Transverse colon (tissue), 3 donors: ENCODE measurements around the gene GET4.

Experiments used
- CTCF ChIP-seq, 5 experiments: fragments of 200-600 bp in 3 of 5; fragments of 450-650 bp in 2 of 5; sonication (generic) in 3 of 5; IDR thresholded peaks; 1 replicate in 2 of 5; 2 replicates in 3 of 5; pipeline ENCODE4 v1.5.1; 2016 to 2017; ENCODE audit warnings: antibody characterized with exemption in 5 of 5, inconsistent platforms in 3 of 5, mild to moderate bottlenecking in 2 of 5, moderate library complexity in 1 of 5
- EP300 ChIP-seq: sonication (generic); formaldehyde crosslinking; IDR thresholded peaks from one replicate; pipeline ENCODE4 v1.6.1; 2017; ENCODE audit warnings: antibody characterized with exemption, low read depth
- POLR2A ChIP-seq: fragments of 450-650 bp; IDR thresholded peaks from one replicate; pipeline ENCODE4 v1.6.1; 2016; ENCODE audit warnings: antibody characterized with exemption, mild to moderate bottlenecking, moderate library complexity

- TF ChIP-seq CTCF (IDR thresholded peaks at IDR 0.05) (no peak), POLR2A (no peak), EP300 (no peak)
Measured at GRCh38 chr7:881441-882234, 5.3 kb downstream of the GET4 start.
